ENCODE data around the gene TTLL11. TPM values are rescaled to one million over a fixed set of nuclear protein-coding genes. Genes with fewer than 3 reads are reported as not detected.

TTLL11 gene
- total and polyA plus RNA-seq, 8 donors: 5.4 to 11.6 (median 9.5) TPM

DNA sequence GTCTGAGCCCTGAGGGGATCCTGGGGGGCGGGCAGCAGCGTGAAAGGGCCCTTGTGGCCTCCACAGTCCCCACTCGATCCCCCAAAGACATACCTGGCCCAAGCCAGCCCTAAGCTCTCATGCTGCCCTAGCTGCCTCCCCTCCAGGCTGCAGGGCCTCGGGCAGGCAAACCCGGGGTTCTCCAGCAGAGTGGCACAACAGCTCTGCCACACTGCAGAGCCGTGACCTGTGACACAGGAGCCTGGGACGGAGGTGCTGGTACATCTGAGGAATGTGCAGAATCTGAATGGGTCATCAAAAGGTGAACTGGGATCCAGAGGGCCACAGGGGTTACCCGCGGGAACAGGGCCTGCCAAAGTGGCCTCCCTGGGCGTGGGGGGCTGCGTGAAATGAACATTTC lies 278.5 kb downstream of the TTLL11 start:
- ATAC-seq (no peak), DNase-seq (no peak)
- H3K4me3 ChIP-seq: no peak overlapping the region
- intact Hi-C loops (cut with DNase I): no loop called here
- H3K27ac ChIP-seq: no peak overlapping the region
- H3K27me3 ChIP-seq: no peaks in the 10 kb centered on the region
- no peaks in the 10 kb centered on the region for H3K4me1 ChIP-seq
- no peaks in the 10 kb centered on the region for H3K36me3 ChIP-seq
- no peaks in the 10 kb centered on the region for H3K9me3 ChIP-seq
- TF ChIP-seq, protein P1, sequence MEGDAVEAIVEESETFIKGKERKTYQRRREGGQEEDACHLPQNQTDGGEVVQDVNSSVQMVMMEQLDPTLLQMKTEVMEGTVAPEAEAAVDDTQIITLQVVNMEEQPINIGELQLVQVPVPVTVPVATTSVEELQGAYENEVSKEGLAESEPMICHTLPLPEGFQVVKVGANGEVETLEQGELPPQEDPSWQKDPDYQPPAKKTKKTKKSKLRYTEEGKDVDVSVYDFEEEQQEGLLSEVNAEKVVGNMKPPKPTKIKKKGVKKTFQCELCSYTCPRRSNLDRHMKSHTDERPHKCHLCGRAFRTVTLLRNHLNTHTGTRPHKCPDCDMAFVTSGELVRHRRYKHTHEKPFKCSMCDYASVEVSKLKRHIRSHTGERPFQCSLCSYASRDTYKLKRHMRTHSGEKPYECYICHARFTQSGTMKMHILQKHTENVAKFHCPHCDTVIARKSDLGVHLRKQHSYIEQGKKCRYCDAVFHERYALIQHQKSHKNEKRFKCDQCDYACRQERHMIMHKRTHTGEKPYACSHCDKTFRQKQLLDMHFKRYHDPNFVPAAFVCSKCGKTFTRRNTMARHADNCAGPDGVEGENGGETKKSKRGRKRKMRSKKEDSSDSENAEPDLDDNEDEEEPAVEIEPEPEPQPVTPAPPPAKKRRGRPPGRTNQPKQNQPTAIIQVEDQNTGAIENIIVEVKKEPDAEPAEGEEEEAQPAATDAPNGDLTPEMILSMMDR (IDR thresholded peaks at IDR 0.05): no peak

DNA sequence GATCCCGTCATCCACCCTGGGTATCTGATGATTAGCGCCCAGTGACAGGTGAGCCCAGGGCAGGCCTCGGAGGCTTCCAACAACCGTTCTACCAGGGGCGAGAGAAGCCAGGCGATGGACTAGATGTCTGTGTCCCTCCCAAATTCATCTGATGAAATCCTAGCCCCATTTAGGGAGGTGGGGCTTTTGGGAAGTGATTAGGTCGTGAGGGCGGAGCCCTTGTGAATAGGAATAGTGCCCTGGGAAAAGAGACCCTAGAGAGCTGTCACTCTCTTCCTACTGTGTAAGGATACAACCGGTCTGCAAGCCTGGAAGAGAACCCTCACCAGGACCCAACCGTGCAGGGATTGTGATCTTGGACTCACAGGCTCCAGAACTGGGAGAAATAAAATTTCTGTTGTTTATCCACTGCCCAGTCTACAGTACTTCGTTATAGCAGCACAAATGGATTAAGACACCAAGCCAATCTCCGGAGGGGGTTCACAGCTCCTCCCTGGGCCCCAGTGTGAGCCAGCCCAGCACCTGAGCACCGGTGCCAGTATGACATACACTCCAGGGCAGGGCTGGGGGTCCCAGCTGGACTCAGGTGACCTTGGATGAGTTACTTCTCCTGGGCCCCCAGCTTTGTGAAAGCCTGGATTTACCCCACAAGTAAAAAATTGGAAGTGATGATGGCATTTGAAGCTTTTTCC lies 279.4 kb downstream of the TTLL11 start:
- ATAC-seq: no peak
- DNase-seq: no peak
- TF ChIP-seq, protein P1 (IDR thresholded peaks at IDR 0.05): no peak
- intact Hi-C loops (cut with DNase I): no loop called here
- H3K9me3 ChIP-seq: no peaks in the 10 kb centered on the region
- H3K4me3 ChIP-seq: no peak overlapping the region
- H3K27ac ChIP-seq: no peak overlapping the region
- H3K4me1 ChIP-seq: no peaks in the 10 kb centered on the region
- H3K36me3 ChIP-seq: no peaks in the 10 kb centered on the region
- no peaks in the 10 kb centered on the region for H3K27me3 ChIP-seq

DNA sequence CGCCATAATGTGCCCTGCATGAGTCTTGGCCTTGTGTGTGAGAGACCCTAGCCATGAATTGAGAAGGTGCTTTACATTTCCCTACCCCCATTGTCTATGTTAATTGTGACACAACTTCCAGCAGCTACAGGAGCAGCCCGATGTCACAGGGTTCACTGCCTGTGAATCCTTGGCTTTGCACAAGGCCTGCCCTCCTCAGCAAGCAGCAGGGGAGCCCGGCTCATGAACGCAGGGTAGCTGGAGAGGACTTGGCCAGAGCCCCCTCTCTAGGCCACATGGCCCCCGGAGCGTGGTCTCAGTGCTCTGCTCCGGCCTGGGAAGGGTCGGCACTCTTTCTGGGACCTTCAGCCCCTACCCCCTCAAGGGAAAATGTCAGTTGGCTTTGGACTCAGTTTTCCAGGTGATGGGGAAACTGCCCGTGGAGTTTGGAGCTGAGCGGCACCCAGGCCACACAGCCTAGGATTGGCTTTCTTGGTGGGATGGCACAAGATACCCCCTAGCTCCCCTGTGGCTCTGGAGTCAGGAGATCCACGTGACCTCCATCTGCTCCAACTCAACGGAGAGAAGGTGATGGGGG lies 280.9 kb downstream of the TTLL11 start:
- H3K27ac ChIP-seq: no peak overlapping the region
- no peaks in the 10 kb centered on the region for H3K9me3 ChIP-seq
- H3K4me1 ChIP-seq: no peaks in the 10 kb centered on the region
- ATAC-seq (no peak), DNase-seq (peak in 1 of 4 donors; percentile 57)
- intact Hi-C loops (cut with DNase I): no loop called here
- no peaks in the 10 kb centered on the region for H3K27me3 ChIP-seq
- H3K4me3 ChIP-seq: no peak overlapping the region
- TF ChIP-seq, protein P1 (IDR thresholded peaks at IDR 0.05): no peak
- no peaks in the 10 kb centered on the region for H3K36me3 ChIP-seq

DNA sequence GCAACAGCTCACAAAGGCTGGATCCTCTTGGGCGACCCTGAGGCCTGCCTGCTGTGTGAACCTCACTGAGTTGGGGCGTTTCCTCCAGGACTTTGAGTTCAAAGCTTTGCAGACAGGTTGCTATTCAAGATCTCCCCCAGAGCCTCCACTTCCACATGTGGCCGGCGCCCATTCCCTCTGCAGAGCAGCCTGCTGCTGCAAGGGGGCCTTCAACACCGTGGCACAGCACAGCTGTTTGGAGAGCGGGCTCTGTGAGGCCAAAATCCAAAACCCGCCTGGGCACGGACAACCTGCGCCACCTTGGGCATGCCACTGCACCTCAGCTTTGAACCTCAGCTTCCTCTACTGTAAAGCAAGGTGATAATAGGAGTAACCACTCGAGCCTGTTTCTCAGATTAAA lies 281.4 kb downstream of the TTLL11 start:
- TF ChIP-seq, protein P1 (IDR thresholded peaks at IDR 0.05): no peak
- no peaks in the 10 kb centered on the region for H3K9me3 ChIP-seq
- intact Hi-C loops (cut with DNase I): no loop called here
- no peaks in the 10 kb centered on the region for H3K4me1 ChIP-seq
- H3K27ac ChIP-seq: no peak overlapping the region
- no peaks in the 10 kb centered on the region for H3K27me3 ChIP-seq
- no peak overlapping the region for H3K4me3 ChIP-seq
- no peak for ATAC-seq
- no peaks in the 10 kb centered on the region for H3K36me3 ChIP-seq
- DNase-seq: peak in 1 of 4 donors; percentile 71

DNA sequence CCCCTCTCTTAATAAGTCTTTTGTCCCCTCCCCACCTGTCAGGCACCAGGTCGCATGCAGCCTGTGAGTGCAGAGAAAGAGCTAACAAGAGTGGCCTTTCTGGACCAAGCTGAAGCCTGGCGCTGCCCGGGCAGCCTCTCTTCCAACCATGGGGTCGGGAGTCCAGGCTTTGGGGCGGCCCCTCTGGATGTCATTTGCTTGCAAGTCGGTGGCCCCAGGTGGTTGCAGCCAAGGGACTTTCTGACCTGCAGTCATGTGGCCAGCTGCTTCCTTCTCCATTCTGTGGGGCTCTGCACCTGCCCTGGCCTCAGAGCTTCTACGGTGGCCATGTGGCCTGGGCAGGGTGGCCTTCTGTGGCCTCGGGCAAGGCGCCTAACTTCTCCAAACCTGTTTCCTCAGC lies 282.0 kb downstream of the TTLL11 start:
- Histone ChIP-seq H3K9me3 (no peaks in the 10 kb centered on the region), H3K27ac (no peak overlapping the region), H3K36me3 (no peaks in the 10 kb centered on the region), H3K4me1 (no peaks in the 10 kb centered on the region), H3K4me3 (no peak overlapping the region), H3K27me3 (no peaks in the 10 kb centered on the region)
- intact Hi-C loops (cut with DNase I): no loop called here
- DNase-seq (peak in 1 of 4 donors; percentile 75), ATAC-seq (no peak)
- TF ChIP-seq, protein P1 (IDR thresholded peaks at IDR 0.05): no peak
